ENCODE data around the gene SNRK.

Gene SNRK

GRCh38 chr3:43279082-43279481 lies 7.3 kb upstream of the SNRK start:
- FAIRE-seq = no peak

DNA sequence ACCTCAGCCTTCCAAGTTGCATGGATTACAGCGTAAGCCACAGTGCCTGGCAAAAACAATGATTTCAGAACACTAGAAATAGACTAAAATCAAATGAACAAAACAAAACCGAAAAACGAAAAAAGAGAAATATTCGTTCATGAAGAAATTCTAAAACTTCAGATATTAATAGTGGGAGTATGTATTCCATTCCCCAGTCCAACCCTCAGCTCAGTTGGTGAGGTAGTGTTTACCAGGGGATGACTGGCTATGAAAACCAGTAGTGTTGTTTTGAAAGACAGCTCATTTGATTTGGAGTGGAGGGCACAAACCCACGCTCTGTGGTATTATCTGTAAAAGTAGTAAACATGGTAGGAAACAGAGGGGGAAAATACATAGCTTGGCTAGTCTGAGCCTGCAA lies 6.8 kb upstream of the SNRK start:
- FAIRE-seq = no peak

- FAIRE-seq = no peak
Observed at GRCh38 chr3:43281020-43281419, 5.3 kb upstream of the SNRK start.

DNA sequence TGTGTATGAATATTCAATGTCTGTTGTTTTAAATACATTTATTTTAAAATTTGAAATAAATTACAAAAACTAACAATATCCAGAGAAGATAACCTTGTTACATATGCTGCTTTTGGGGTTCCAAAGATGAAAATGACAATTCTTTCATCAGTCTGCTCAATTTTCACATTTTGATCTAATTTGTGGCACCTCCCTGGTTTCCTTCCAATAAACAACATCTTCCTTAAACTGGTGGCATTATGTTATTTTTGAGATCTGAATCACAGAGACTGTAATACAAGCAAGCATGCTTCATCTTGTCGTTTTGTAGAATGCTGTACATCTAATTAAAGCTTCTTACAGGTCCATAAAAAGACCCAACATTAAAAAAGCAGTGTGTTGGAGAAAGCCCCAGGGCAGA lies 2.2 kb upstream of the SNRK start:
- FAIRE-seq = peak; percentile 34

DNA sequence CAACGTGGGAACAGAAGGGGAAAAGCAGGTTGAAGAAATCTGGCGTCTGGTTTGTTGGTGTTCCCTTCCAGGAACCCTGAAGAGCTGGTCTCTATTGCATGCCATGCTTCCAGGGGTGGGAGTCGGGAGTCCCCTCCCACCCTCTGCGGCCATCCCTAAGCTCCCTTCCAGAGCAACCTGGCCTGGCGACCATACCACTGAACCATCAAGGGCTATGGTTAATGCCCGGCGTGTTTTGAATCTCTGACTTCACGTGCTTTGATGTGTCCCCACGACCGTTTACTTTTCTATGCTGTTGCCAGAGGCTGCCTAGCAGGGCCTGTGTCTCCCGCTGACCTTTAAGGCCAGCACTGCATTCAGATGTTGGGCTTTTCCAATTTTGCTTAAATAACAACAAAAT lies 696 bp upstream of the SNRK start:
- no peak for FAIRE-seq

- FAIRE-seq = no peak
Observed at GRCh38 chr3:43286841-43287499, 630 bp downstream of the SNRK start.

DNA sequence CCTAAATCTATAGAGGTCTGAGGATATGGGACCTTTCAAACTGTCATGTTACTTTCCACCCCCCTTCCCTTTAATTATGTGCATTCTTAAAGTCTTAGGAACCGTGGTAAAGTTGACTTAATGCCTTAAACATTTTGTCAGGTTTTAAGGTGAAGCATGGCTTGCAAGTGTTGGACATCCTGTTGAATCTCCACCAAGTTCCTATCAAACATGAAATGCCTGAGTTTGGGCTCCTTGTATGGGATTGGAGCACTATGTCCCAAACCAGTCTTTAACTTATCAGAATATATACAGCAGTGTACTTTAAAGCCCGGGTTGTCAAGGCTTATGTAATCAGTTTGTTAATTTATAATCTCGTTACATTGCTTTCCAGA lies 1.1 kb downstream of the SNRK start:
- FAIRE-seq = no peak

DNA sequence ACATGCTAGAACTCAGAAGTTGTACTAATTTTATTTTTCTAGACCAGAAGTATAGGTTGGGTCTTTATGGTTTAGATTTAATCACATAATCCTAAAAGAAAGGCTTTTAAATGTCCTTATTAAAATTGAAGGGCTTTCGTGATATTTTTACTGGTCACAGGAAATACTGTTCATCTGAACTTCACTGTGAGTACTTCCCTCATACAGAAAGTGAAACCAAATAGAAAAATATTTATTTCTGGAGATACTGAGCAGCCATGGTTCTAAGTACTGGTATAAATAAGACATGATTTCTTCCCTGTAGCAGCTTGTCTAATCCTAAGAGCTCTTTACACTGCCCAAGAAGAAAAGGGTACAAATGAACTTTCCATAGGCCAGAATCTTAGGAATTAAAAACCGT lies 2.0 kb downstream of the SNRK start:
- FAIRE-seq = peak; percentile 87

GRCh38 chr3:43288850-43289249 lies 2.5 kb downstream of the SNRK start:
- FAIRE-seq = no peak

DNA sequence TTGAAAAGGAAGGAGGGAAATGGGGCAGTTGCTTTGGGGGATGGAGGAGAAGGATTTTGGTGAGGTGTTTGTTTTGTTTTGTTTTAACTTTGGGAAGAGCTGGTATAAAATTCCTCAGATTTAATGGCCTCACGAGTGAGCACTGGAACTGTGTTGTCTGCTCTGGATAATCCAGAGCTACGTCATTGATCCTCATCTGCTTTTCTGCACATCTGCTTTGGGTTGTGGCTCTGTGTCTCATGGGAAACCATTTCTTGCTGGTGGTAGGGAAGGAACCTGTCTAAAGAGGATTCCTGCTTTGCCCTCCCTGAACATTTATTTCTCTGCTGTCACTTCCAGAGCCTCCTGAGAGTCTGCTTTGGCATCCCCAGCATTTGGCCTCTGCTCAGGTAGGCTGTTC lies 3.1 kb downstream of the SNRK start:
- no peak for FAIRE-seq

DNA sequence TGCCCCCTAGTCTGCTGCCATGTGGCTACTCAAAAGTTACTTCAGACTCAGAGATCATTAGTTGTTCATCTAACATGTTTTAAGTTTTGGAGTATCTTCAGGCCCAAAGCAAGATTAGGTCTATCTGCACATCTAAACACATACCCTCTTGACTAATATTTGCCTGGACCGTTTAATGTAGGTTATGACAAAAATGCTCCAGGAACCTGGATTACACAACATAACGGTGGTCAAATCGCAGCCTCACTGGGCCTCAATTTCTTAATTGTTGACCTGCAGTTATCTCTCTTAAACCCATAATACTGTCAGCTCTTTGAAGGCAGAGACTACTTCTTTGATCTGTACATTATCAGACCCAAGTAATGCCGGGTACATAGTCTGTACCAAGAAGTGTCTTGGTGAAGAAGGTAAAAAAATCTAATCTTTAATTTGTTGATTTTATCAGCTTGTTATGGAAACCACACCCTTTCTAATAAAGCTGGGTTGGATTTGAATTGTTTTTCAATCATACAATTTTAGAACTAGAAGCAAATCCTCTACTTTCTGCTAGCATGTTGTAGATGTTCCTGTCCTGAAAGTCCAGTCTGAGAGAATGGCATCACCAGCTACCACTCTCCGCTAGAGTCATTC lies 3.6 kb downstream of the SNRK start:
- FAIRE-seq = no peak

- FAIRE-seq = no peak
Observed at GRCh38 chr3:43290956-43291355, 4.6 kb downstream of the SNRK start.

- FAIRE-seq = no peak
Observed at GRCh38 chr3:43291546-43291945, 5.2 kb downstream of the SNRK start.

DNA sequence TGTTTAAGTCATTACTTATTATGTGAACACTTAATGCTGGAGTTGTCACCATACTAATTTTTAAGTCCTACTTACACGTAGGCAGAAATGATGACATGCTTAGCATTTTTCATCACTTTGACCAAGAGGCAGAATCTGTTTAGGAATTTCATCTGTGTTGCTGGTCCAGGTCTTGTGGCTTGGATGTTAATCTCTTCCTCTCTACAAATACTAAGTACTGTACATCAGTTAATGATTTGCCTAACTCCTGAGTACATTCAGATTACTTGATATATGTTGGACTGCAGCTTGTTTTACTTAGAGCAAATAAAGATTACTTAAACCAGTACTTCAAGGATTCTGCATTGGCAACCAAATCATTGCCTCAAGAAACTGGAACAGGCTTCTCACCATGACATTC lies 8.6 kb downstream of the SNRK start:
- FAIRE-seq = no peak

DNA sequence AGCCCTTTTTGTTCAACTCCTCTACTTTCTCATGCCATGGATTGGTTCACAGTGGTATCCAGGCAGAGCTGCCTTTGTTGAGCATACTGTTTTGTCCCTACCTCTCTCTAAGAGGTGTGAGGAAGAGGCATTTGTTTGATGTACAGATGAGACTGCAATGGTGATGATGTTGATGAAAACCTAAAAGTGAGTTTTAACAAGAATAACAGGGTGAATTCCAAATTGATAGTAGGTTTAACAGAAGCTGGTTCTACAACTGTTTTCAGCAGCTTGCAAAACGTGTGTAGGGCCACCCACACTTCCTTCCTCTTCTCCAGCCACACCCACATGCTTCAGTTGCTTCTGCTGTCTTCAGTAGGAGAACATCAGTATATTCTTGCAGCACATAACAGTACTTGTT lies 10.2 kb downstream of the SNRK start:
- no peak for FAIRE-seq

GRCh38 chr3:43298292-43298691 lies 12.0 kb downstream of the SNRK start:
- FAIRE-seq = no peak

DNA sequence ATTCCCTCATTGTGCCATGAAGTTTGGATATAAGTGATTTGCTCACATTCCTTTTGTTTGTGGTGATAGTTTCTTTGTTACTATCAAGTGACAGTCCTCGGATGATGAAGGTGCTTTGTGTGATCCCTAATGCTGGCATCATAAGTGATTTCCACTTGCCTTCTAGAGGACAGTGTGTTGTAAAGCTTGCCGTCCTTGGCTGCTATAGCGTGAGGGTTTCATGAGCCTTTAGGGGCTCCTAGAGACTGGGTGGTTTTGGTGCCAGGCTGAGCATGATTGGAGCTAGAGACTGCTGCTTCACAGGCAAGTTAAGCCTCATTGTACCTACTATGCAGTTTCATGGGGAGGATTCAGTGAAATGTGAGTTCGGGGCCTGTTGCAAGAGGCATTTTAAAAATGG lies 12.4 kb downstream of the SNRK start:
- no peak for FAIRE-seq

DNA sequence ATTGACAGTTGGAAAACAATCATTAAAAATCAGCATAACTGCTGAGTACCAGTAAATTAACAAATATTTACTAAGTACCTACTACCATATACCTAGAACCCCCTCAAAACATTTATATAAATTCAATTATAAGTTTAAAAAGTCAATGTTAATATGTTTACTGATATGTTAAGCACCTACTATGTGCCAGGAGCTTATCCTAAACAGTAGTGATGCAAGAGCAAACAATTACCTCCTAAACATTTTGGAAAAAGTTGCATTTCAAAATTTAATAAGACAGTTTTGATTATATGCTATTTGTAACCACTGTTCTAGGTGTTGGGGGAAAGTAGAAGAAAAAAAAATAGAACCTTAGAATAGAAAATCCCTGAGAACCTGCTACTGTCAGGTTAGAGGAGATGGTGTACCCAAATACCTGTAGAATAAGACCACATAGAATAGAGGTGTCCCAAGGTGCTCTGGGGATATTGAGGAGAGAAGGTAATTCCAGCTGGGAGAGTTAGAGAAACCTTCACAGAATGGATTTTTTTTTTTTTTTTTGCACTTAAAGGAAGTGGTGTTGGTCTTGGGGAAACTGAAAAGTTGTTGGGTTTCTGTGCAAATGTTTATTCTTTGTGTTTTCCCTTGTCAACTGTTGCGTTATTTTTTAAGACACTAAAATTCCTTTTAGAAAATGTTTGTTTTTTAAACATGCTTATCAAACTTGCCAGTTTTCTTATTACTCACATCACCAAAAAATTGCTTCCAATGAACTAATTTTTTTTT lies 16.0 kb downstream of the SNRK start:
- FAIRE-seq = no peak

GRCh38 chr3:43304126-43304525 lies 17.8 kb downstream of the SNRK start:
- FAIRE-seq = no peak

DNA sequence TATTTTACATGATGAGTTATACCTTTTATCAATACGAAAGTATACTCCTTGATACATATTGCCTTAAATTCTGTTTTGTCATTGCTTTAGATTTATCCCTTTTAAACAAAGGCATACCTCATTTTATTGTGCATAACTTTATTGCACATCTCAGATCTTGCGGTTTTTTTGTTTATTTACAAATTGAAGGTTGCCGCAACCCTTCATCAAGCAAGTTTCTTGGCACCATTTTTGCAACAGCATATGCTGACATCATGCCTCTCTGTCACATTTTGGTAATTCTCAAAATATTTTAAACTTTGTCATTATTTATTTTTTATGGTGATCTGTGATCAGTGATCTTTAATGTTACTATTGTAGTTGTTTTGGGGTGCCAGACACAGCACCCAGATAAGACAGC lies 20.9 kb downstream of the SNRK start:
- no peak for FAIRE-seq

- no peak for FAIRE-seq
Observed at GRCh38 chr3:43307649-43308048, 21.3 kb downstream of the SNRK start.

DNA sequence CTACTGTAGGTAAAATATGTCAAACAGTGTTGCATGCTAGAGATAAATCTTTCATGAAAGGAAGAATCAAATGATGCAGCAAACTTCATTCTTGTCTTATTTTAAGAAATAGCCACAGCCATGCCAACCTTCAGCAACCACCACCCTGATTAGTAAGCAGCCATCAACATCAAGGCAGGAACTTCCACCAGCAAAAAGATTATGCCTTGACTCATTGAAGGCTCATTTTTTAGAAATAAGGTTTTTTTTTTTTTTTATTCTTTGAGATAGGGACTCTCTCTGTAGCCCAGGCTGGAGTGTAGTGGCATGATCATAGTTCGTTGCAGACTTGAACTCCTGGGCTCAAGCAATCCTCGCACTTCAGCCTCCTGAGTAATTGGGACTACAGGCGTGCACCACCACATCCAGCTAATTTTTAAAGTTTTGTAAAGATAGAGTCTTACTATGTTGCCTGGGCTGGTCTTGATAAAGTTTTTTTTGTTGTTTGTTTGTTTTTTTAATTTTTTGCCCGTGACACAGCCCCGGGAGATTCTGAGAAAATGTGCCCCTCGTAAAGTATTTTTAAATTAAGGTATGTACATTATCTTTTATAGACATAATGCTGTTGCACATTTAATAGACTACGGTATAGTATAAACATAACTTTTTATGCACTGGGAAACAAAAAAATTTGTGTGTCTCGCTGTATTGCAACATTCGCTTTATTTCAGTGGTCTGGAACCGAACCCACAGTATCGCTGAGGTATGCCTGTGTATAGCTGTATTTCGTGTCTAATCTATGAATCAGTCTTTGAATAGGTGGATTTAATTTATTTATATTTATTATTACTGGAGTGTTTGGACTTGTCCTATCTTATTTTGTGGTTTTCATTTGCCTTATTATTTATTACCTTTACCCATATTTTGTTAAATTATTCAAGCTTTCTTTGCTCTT lies 23.3 kb downstream of the SNRK start:
- FAIRE-seq = no peak

GRCh38 chr3:43316783-43317460 lies 30.6 kb downstream of the SNRK start:
- FAIRE-seq = no peak

All from A204.1 (cell line).